CD4-positive, CD25-positive, alpha-beta regulatory T cell (primary cell): Measurements from ENCODE around the gene TRAF7. TPM values are rescaled to one million over a fixed set of nuclear protein-coding genes. Genes with fewer than 3 reads are reported as not detected.

ENCODE experiments used
- ATAC-seq, 2 donors: fragments of 150-1000 bp; cut with Tn5 transposase; one replicate each; pipeline ENCODE4 v1.10.0; 2021; ENCODE audit warnings: low read depth in 2 of 2, moderate number of reproducible peaks in 2 of 2, moderate library complexity in 1 of 2
- DNase-seq, 3 donors: peaks; one replicate each; pipeline versions ENCODE4 v3.0.0 to v3.0.0-alpha.2; 2012 to 2022; ENCODE audit warnings: mixed read lengths in 1 of 3
- H3K27ac ChIP-seq: one replicate; pipeline ENCODE4 v1.7.0; 2013; ENCODE audit warnings: mild to moderate bottlenecking, low read length; ENCODE audit not compliant: insufficient read depth, poor library complexity, severe bottlenecking
- H3K27me3 ChIP-seq: one replicate; pipeline ENCODE4 v1.7.0; 2013; ENCODE audit warnings: low read length; ENCODE audit not compliant: control insufficient read depth, insufficient read depth
- H3K36me3 ChIP-seq: one replicate; pipeline ENCODE4 v1.7.0; 2013; ENCODE audit warnings: mild to moderate bottlenecking, low read length, moderate library complexity; ENCODE audit not compliant: control insufficient read depth, insufficient read depth
- H3K4me1 ChIP-seq: 2 replicates; pipeline ENCODE4 v1.7.0; 2013; ENCODE audit warnings: mild to moderate bottlenecking, low read length; ENCODE audit not compliant: insufficient read depth, control insufficient read depth, poor library complexity, severe bottlenecking
- H3K4me3 ChIP-seq: one replicate; pipeline ENCODE4 v1.7.0; 2013; ENCODE audit warnings: low read depth, mild to moderate bottlenecking, low read length, moderate library complexity
- H3K9me3 ChIP-seq, 2 experiments: 1 replicate in 1 of 2; 2 replicates in 1 of 2; pipeline ENCODE4 v1.7.0; 2013; ENCODE audit warnings: low read length in 2 of 2, mild to moderate bottlenecking in 1 of 2, moderate library complexity in 1 of 2; ENCODE audit not compliant: control insufficient read depth in 2 of 2
- H3K27ac Mint-ChIP-seq, 3 donors: one replicate each; pipeline ENCODE4 v1.8.0; 2020 to 2022; ENCODE audit warnings: mild to moderate bottlenecking in 3 of 3, mixed read lengths in 3 of 3, moderate library complexity in 2 of 3
- H3K27me3 Mint-ChIP-seq: one replicate; pipeline ENCODE4 v1.8.0; 2022; ENCODE audit warnings: mild to moderate bottlenecking, mixed read lengths
- H3K36me3 Mint-ChIP-seq: one replicate; pipeline ENCODE4 v1.8.0; 2020; ENCODE audit warnings: mixed read lengths
- H3K4me1 Mint-ChIP-seq, 4 donors: one replicate each; pipeline ENCODE4 v1.8.0; 2020 to 2022; ENCODE audit warnings: mixed read lengths in 4 of 4, mild to moderate bottlenecking in 1 of 4
- H3K4me3 Mint-ChIP-seq, 4 donors: one replicate each; pipeline ENCODE4 v1.8.0; 2020 to 2022; ENCODE audit warnings: mild to moderate bottlenecking in 4 of 4, mixed read lengths in 4 of 4, moderate library complexity in 3 of 4
- H3K9me3 Mint-ChIP-seq, 7 donors: one replicate each; pipeline ENCODE4 v1.8.0; 2020 to 2022; ENCODE audit warnings: mixed read lengths in 7 of 7, mild to moderate bottlenecking in 3 of 7, moderate library complexity in 2 of 7
- polyA plus RNA-seq, 4 donors: library from polyadenylated mRNA; unstranded; fragments of 300-500 nt; fragmentation: Illumina TruSeq; gene quantifications; one replicate each; pipeline ENCODE4 v1.2.3, GENCODE V29; 2021
- total RNA-seq: library from RNA; stranded (reverse); gene quantifications from one replicate; pipeline ENCODE4 v1.2.3, GENCODE V29; 2022

Gene TRAF7
- total and polyA plus RNA-seq, 5 donors from 2014 or later: 4.0 to 33.4 (median 4.9) TPM

DNA sequence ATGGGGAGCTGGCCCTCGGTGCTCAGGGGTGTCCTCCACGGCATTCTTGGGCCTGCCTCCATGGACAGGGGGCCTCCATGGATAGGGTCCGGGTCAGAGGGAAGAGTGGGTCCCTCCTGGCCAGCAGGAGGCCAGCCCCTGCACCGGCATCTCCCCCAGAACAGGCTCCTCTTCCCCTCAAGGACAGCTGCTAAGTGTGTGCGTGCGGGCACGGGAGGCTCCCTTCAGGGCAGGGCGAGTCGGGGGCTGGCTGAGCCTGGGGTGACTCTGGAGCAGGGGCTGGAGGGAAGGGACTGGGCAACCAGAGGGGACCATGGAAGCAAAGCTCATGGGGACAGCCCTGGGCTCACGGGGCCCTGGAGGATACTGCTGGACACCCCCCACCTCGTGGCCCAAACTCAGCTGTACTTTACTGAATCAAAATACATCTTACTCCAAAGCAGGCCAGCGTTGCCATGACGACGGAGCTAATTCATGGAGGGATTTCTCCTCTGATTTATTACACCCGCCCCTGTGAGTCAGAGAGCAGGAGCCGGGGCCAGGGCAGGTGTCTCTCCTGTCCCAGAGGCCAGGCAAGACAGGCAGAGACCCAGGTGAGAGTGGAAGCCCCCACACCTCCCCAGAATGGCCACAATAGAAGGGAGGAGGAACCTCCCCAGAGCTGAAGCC lies 38.7 kb downstream of the TRAF7 start:
- no peaks in the 10 kb centered on the region for H3K36me3 ChIP-seq
- H3K4me1 ChIP-seq: peaks cover 20% of the 10 kb centered on the region
- Mint-ChIP-seq H3K4me1 (peaks cover 0 to 11% (median 2%) of the 10 kb centered on the region in 4 donors), H3K27me3 (peaks cover 28% of the 10 kb centered on the region), H3K36me3 (no peaks in the 10 kb centered on the region), H3K27ac (peak overlapping the region in 1 of 3 donors; percentile 52), H3K9me3 (no peaks in the 10 kb centered on the region), H3K4me3 (no peak overlapping the region)
- no peak overlapping the region for H3K27ac ChIP-seq
- H3K27me3 ChIP-seq: peaks cover 12% of the 10 kb centered on the region
- DNase-seq (no peak), ATAC-seq (no peak)
- no peaks in the 10 kb centered on the region for H3K9me3 ChIP-seq
- H3K4me3 ChIP-seq: no peak overlapping the region

GRCh38 chr16:2194852-2195321 lies 39.3 kb downstream of the TRAF7 start:
- H3K4me3 Mint-ChIP-seq: peak overlapping the region in 3 of 4 donors; percentile 59 to 77 (median 72)
- Histone ChIP-seq H3K9me3 (no peaks in the 10 kb centered on the region), H3K4me1 (peaks cover 20% of the 10 kb centered on the region), H3K27me3 (peaks cover 12% of the 10 kb centered on the region), H3K27ac (no peak overlapping the region), H3K36me3 (no peaks in the 10 kb centered on the region), H3K4me3 (no peak overlapping the region)
- no peaks in the 10 kb centered on the region for H3K36me3 Mint-ChIP-seq
- ATAC-seq (peak; percentile 62 to 76), DNase-seq (peak; percentile 41 to 76 (median 63))
- peaks cover 0 to 11% (median 2%) of the 10 kb centered on the region in 4 donors for H3K4me1 Mint-ChIP-seq
- peaks cover 31% of the 10 kb centered on the region for H3K27me3 Mint-ChIP-seq
- peak overlapping the region in 1 of 3 donors; percentile 52 for H3K27ac Mint-ChIP-seq
- H3K9me3 Mint-ChIP-seq: no peaks in the 10 kb centered on the region

DNA sequence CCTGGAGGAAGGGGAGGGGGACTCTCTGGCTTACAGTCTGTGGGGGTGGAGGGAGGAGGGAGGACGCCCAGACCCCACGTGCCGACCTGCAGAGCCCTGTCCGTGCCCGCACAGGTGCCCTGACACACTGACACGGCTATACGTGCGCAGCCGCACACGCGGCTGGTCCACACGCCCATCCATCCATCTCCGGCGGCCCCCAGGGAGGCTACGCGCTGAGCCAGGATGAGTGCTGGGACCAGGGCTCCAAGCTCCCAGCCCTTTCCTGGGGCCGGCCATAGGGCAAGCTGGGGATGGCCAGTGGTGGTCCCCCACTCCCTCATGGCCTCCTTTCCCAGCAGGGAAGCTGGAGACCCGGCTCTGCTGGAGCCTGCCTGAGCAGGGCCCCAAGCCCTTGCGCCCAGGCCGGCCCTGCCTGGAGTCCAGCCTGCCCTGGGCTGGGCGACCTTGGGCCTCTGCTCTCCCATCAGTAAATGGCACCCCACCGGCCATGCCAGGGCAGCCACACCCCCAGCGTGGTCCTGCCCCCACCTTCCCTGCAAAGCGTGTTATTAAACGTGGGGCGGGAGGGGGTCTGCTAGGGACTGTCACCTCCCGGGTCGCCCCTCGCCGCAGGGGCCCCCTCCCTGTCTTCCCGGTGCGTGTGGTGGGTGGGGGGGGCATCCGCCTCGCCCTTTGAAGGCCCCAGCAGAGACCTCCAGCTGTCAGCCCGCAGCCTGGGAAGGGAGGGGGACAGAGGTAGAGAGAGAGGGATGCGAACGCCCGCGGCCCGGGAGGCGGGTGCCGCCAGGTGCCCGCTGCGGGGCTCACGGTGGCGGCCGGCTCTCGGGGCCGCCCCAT lies 40.0 kb downstream of the TRAF7 start:
- H3K36me3 Mint-ChIP-seq: no peaks in the 10 kb centered on the region
- ATAC-seq (no peak), DNase-seq (no peak)

GRCh38 chr16:2196162-2196980 lies 40.8 kb downstream of the TRAF7 start, which contains the start of gene CASKIN1:
CASKIN1 (minus strand) TSS chr16:2196605; CDS start chr16:2196432, 173 bp downstream.
- no peaks in the 10 kb centered on the region for H3K36me3 ChIP-seq
- H3K9me3 Mint-ChIP-seq: no peaks in the 10 kb centered on the region
- no peak for ATAC-seq
- H3K27me3 Mint-ChIP-seq: peaks cover 38% of the 10 kb centered on the region
- no peak within 1 kb of the TSS for H3K27ac ChIP-seq
- peaks cover 20% of the 10 kb centered on the region for H3K4me1 ChIP-seq
- peaks cover 0 to 11% (median 2%) of the 10 kb centered on the region in 4 donors for H3K4me1 Mint-ChIP-seq
- H3K4me3 ChIP-seq: no peak within 1 kb of the TSS
- no peaks in the 10 kb centered on the region for H3K36me3 Mint-ChIP-seq
- peak within 1 kb of the TSS; percentile 48 to 59 (median 57) for H3K4me3 Mint-ChIP-seq
- peaks cover 12% of the 10 kb centered on the region for H3K27me3 ChIP-seq
- H3K9me3 ChIP-seq: no peaks in the 10 kb centered on the region
- H3K27ac Mint-ChIP-seq: no peak within 1 kb of the TSS
- no peak for DNase-seq

More for the DNA sequence above, 40.0 kb downstream of the TRAF7 start:
- Mint-ChIP-seq H3K27ac (no peak overlapping the region), H3K9me3 (no peaks in the 10 kb centered on the region), H3K27me3 (peaks cover 38% of the 10 kb centered on the region), H3K4me3 (peak overlapping the region in 1 of 4 donors; percentile 38), H3K4me1 (peaks cover 0 to 11% (median 2%) of the 10 kb centered on the region in 4 donors)
- H3K4me3 ChIP-seq: no peak overlapping the region
- H3K36me3 ChIP-seq: no peaks in the 10 kb centered on the region
- H3K4me1 ChIP-seq: peaks cover 20% of the 10 kb centered on the region
- H3K27me3 ChIP-seq: peaks cover 12% of the 10 kb centered on the region
- H3K9me3 ChIP-seq: no peaks in the 10 kb centered on the region
- H3K27ac ChIP-seq: no peak overlapping the region

DNA sequence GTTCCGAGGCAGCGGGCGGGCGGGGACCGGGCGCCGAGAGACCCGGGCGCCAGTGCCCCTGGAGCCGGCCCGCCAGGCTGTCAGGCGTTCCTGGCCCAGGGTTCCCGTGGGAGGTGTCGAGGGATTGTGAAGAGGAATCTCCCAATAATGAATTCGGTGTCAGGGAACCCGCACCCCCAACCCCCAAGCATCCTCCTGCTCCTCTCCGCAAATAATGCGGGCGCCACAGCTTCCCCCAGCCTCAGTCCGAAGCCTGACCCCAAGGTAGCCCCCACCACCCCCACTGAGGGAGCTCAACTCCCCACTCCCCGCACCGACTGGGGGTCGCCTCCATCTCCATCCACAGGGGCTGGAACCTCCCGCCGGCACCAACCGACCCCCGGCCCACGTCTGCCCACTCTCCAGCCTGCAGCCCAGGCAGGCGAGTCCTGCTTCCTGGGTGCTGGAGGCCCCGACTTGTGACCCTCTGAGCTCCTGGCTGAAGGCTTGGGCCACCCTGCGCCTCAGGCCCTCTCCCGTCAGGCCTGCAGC lies 41.5 kb downstream of the TRAF7 start:
- H3K4me1 ChIP-seq: peaks cover 20% of the 10 kb centered on the region
- H3K27me3 ChIP-seq: peaks cover 12% of the 10 kb centered on the region
- ATAC-seq (no peak), DNase-seq (no peak)
- H3K4me1 Mint-ChIP-seq: peaks cover 0 to 11% (median 2%) of the 10 kb centered on the region in 4 donors
- no peaks in the 10 kb centered on the region for H3K36me3 ChIP-seq
- H3K27ac ChIP-seq: no peak overlapping the region
- H3K9me3 ChIP-seq: no peaks in the 10 kb centered on the region
- H3K36me3 Mint-ChIP-seq: no peaks in the 10 kb centered on the region
- no peaks in the 10 kb centered on the region for H3K9me3 Mint-ChIP-seq
- no peak overlapping the region for H3K27ac Mint-ChIP-seq
- H3K4me3 ChIP-seq: no peak overlapping the region
- peak overlapping the region; percentile 48 to 59 (median 57) for H3K4me3 Mint-ChIP-seq
- peaks cover 38% of the 10 kb centered on the region for H3K27me3 Mint-ChIP-seq

DNA sequence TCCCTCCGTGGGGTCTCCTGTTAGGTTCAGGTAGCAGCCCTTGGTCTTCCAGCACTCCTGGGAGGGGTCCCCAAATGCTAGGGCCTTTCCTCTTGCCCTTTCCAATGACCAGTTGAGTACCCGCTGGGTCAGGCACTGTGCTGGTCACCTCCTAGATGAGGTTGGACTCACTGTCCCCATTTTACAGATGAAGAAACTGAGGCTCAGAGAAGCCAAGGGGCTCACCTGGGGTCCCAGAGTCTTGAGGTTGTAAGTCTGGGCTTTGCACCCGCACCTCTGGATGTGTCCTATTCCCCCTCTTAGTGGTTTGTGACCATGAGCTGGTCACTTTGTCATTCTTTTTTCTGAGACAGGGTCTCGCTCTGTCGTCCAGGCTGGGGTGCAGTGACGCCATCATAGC lies 42.2 kb downstream of the TRAF7 start:
- Histone ChIP-seq H3K9me3 (no peaks in the 10 kb centered on the region), H3K4me3 (no peak overlapping the region), H3K27ac (no peak overlapping the region), H3K36me3 (no peaks in the 10 kb centered on the region), H3K27me3 (peaks cover 12% of the 10 kb centered on the region), H3K4me1 (peaks cover 20% of the 10 kb centered on the region)
- no peaks in the 10 kb centered on the region for H3K36me3 Mint-ChIP-seq
- no peaks in the 10 kb centered on the region for H3K9me3 Mint-ChIP-seq
- peak overlapping the region; percentile 52 to 83 (median 61) for H3K4me3 Mint-ChIP-seq
- DNase-seq (no peak), ATAC-seq (no peak)
- H3K27me3 Mint-ChIP-seq: peaks cover 42% of the 10 kb centered on the region
- H3K4me1 Mint-ChIP-seq: peaks cover 0 to 11% (median 2%) of the 10 kb centered on the region in 4 donors
- H3K27ac Mint-ChIP-seq: no peak overlapping the region

DNA sequence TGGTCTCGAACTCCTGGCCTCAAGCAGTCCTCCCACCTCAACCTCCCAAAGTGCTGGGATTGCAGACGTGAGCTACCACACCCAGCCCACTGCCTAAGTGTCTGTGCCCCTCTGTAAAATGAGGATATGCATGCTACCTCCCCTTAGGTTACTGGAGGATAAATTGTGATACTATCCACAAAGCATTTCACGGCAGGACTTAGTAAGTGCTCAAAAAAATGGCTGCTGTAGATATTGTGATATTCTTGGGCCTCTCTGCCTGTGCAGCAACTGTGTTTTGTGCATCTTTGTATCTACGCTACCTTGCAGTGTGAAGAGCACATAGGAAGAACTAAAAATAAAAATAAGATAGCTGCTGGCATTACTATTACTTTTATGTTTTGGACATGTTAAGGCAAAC lies 42.7 kb downstream of the TRAF7 start:
- peaks cover 20% of the 10 kb centered on the region for H3K4me1 ChIP-seq
- Mint-ChIP-seq H3K4me1 (peaks cover 0 to 11% (median 2%) of the 10 kb centered on the region in 4 donors), H3K36me3 (no peaks in the 10 kb centered on the region), H3K27ac (no peak overlapping the region), H3K9me3 (no peaks in the 10 kb centered on the region), H3K27me3 (peaks cover 43% of the 10 kb centered on the region), H3K4me3 (peak overlapping the region; percentile 52 to 83 (median 61))
- H3K4me3 ChIP-seq: no peak overlapping the region
- no peak overlapping the region for H3K27ac ChIP-seq
- H3K36me3 ChIP-seq: no peaks in the 10 kb centered on the region
- H3K27me3 ChIP-seq: peaks cover 12% of the 10 kb centered on the region
- ATAC-seq: no peak
- no peak for DNase-seq
- H3K9me3 ChIP-seq: no peaks in the 10 kb centered on the region
